ENCODE measurements around the gene SLC36A3.
"Not testable (repeated sequence)": the region's sequence is repeated elsewhere in the genome, so short reads cannot be mapped to it uniquely, and the experiment has no call there.

The SLC36A3 gene

DNA sequence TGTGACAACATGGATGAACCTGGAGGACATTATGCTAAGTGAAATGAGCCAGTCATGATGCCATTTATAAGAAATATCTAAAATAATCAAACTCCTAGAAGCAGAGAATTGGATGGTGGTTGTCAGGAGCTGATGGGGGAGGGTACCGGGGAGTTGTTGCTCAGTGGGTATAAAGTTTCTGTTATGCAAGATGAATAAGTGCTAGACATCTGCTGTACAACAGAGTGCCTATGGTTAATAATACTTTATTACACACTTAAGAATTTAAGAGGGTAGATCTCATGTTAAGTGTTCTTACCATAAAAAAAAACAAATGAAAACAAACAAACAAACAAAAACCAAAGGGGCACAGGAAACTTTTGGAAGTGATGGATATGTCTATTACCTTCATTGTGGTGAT, 66.7 kb downstream of the SLC36A3 start:
- DNase-seq: no peak

DNA sequence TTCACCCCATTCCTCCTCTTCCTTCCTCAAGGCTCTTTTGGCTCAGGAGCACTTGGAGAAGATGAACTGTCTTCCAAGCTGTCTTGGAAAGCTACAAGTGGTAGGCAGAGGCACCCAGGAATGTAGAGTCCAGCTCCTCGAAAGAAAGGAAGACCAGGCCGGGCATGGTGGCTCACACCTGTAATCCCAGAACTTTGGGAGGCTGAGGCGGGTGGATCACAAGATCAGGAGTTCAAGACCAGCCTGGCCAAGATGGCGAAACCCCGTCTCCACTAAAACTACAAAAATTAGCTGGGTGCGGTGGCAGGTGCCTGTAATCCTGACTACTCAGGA, 68.4 kb downstream of the SLC36A3 start:
- not testable (repeated sequence) for DNase-seq

DNA sequence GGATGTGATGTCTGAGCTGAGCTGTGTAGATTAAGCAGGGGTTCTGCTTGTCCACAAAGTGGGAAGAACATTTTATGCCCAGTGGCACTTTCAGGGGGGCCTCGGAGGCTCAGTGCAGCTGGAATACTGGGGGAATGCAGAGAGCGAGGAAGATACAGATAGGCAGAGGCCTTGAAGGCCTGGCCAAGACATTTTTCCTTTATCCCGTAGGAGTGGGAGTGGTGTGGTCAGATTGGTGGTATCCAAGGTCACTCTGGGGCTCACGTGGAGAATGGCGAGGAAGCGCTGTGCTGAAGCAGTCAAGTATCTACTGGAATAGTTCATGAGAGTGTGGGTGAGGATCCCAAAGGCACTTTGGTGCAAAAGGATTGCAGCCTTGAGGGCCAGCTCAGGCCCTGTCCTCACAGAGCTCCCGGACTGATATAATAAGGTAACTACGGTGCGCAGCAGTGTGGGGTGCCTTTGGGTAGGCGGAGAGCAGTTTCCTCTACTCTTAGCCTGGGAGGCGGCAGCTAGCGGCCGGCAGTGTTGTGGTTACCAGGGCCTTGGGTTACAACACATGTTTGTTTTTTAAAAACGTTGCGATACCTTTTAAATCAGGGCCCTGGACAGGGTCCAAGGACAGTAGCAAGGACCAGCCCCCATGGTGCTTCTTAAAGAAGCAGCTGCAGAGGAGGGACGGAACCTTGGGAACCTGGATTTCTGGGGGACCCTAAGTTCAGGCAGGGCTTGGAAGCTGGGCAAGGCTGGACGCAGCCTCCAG, 68.9 kb downstream of the SLC36A3 start:
- peak; percentile 26 for DNase-seq

DNA sequence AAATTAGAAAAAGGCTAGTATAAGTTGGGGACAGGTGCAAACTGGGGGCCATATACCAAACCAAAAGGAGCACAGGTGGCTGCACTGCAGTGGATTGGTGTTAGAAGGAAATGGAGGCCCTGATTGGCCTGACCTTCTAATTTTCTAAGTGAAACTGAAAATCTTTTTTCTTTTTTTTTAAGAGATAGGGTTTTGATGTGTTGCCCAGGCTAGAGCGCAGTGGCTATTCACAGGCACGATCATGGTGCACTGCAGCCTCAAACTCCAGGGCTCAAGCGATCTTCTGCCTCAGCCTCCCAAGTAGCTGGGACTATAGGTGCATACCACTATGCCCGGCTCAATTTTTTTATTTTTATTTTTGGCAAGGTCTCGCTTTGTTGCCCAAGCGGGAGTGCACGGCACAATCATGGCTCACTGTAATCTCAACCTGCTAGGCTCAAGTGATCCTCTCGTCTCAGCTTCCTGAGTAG, 69.9 kb downstream of the SLC36A3 start:
- DNase-seq: no peak

DNA sequence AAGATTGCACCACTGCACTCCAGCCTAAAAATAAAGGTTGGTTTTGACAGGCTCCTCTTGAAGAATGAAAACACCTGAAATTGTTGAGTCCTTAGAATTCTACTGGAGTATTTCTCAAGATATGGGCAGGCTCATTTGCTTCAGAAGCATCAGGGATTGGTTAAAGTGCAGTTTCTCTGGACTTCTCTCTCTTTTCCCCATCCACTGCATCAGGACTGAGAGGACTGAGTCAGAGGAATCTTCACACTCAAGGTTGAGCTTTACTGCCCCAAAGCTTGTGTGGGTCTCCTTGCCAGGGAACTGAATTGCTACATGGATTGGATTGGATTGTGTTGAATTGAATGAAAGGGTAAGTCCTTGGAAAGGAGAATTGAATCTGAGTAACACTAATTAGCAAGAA, 72.2 kb downstream of the SLC36A3 start:
- DNase-seq: no peak

DNA sequence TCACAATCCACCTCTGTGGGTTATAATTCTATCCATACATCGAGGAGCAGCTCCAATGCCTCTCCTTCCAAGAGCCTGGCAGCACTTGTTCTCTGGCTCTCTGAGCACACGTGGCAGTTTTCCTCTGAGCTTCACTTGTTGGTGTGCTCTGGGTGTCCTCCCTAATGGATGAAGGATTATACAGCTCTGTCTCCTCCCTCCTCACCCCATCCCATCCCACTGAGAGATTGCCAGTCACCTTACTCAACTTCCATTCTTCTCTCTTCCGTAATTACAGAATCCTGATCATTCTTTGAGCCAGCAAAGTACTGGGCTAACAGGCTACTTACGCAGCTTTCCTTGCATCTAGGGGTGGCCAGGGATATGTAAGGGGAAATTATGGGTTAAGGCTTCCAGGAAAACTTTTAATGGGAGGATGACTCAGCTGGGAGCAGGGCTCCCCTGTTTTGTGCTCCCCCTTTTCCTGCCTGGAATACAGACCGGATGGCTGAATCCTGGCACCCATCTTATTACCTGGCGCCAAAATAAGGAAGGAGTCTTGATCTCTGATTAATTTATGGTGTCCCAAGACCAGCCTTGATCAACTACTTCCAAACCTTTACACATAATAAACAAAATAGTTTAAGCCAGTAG, 73.4 kb downstream of the SLC36A3 start:
- no peak for DNase-seq

DNA sequence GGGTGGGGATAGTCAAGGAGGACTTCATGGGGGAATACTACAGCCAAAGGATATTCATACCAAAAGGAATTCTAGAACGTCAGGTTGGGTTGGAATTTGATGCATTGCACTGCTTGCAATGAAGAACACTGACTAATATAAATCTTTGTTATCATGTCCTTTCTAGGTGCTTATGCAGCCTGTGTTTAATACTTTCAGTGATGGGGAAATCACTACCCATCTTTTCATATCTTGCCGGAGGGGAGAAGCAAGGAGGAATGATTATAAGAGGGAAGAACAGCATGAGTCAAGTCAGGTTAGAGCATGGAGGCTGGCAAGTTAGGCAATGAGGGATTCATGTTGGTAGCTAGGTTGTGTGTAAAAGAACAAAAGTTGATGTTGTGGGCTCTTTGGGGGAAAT, 74.6 kb downstream of the SLC36A3 start:
- no peak for DNase-seq

DNA sequence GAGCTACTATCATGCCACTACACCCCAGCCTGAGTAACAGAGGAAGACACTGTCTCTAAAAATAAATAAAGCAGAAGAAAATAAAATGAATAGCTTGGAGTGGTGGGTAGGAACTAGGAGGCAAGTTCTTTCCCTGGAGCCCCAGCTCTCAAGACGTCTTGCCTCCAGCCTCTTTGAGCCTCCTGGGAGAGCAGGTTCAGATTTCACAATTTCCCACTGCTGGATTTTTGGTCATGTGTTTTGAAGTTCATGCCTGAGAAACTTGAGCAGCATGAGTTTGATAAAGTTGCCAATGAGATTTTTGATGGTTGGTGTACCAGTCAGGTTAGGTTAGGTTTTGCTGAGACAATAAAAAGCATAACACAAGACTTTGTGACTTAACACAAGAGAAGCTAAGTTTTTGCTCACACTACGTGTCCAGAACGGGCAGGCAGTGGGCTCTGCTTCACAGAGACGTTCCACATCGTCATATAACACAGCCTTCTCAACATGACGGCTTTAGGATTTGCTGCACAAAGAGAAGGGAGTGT, 75.6 kb downstream of the SLC36A3 start:
- DNase-seq: no peak

All from activated CD4-positive, alpha-beta T cell treated with anti-CD3 and anti-CD28 coated beads, Interleukin-10, Interleukin-2, amounts not matched to agents 100 ng/mL and 50 ng/mL, durations not matched to agents 16 hours and 8 hours (primary cell).